HG03159 (cell line): ENCODE results near the gene IGSF22.

Source experiments
- ATAC-seq: cut with Tn5 transposase; IDR thresholded peaks from one replicate; pipeline ENCODE4 v1.9.1; 2021; ENCODE audit warnings: mild to moderate bottlenecking, moderate library complexity; ENCODE audit not compliant: unreplicated experiment

The IGSF22 gene

DNA sequence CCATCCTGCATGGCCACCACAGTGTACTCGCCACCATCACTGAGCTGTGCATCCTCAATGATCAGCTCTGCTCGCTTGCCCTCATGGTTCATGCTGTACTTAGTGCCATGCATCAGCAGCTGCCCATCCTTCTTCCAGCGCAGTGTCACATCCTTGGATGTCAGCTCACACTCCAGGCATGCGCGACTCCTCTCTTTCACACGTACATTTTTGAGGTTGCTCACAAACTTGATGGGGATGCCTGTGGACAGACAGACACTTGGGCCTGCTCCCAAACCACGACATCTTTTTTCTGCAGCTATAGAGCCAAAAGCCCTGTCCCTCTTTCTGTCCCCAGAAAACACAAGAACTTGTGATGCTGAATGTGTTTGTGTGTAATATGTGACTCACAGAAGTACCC, 10.5 kb downstream of the IGSF22 start:
- no peak for ATAC-seq

DNA sequence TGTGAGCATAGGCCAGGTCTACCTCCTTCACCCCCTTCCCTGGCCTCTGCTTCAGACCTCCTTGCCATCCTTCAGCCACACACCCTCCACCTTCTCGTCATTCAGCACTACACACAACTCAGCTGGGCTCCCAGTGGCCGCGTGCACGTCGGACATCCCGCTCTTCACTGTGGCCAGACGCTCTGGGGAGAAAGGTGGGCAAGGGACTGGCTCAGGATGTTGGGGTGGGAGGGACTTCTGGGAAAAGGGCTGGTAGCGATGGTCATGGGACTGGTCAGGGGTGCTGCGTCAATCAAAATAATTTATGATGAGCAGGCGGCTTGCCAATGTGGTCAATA, 11.6 kb downstream of the IGSF22 start:
- ATAC-seq: no peak

DNA sequence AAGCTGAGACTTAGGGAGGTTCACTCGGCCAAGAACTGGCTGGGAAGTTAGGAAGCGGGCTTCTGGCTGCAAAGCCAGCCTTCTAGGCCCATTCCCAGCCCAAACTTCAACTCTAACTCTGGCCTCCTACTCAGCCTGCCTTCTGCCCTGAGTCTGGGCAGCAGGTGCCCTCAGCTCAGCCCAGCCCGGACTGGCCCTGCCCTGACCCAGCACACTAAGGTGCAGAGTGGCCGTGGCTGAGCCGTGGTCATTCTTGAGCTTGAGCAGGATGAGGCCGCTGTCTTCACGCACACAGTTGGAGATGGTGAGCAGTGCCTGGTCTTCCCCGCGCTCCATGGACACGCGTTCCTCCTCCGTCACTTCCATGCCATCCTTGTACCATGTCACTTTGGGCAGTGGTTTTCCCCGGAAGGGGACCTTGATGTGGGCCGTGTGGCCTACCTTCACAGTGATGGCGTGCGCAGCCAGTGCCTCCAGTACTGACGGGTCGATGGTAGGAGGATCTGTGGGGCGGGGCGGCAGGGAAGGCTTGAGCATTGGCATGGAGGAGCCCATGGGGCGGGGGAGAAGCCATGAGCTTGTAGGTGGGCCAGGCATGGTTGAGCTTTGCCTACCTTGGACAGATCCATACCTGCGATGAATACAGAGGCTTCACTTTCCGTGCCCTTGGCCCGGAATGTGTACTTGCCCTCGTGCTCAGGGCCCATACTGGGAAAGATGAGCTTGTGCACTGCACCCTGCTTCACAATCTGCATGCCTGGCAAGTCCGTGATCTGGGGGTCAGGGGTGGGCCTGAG, 12.1 kb downstream of the IGSF22 start:
- ATAC-seq: no peak

DNA sequence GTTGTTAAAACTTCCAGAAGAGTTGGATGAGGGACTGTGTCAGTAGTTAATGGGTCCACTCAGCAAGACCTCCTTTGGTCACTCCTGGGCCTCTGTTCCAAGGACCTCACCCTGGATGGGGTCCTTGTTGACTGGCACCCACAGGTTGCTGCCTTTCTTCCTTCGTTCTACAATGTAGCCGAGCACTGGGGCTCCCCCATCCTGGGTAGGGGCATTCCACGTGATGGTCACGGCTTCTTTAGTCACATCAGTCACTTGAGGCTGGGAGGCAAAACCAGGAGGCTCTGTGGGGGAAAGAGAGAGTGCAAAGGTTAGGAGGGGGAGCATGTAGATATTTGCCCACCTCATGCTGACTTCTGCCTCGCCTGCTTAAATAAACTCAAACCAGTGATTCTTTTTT, 15.4 kb downstream of the IGSF22 start:
- ATAC-seq: no peak

- no peak for ATAC-seq
Observed at GRCh38 chr11:18709414-18709813, 16.6 kb downstream of the IGSF22 start.

- ATAC-seq: no peak
Observed at GRCh38 chr11:18707811-18708340, 18.1 kb downstream of the IGSF22 start.

DNA sequence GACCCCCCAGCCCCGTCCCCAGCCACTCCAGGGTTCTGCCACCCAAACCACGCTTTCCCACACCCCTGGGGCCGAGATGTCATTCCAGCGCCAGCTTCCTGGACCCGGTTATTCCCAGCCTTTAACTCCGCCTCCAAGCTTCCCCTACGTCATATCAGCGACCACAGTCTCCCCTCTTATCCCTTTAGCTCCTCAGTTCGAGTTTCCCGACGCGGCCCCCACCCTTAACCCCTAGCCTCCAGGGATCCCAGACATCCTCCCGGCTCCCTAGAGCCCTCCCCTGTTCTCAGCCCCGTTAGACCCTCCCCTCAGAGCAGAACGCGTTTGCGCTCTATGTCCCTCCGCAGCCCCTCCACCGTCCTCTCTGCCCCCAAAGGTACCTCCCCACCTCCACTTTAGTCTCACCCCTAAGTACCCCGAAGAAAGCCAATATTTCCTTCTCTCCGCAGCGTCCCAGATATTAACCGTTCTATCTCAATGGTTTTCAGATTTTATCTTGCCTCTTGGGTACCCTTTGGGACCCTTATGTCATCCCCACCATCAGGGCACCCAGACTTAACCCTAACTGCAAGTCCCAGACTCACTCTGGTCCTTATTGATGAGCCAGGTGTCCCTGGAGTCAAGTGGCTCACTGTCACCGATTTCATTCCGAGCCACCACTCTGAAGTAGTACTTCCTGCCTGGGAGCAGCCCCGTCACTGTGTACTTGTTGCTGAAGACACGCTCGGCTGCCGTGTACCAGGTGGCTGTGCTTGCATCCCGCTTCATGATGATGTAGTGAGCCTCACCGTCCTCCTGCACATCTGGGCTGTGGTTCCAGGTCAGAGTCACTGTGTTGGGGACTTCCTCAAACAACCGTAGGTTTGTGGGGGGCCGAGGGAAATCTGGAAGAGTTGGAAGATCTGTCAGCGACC, 19.4 kb downstream of the IGSF22 start:
- ATAC-seq: peak; percentile 67

- ATAC-seq: no peak
Observed at GRCh38 chr11:18705651-18706281, 20.2 kb downstream of the IGSF22 start.

DNA sequence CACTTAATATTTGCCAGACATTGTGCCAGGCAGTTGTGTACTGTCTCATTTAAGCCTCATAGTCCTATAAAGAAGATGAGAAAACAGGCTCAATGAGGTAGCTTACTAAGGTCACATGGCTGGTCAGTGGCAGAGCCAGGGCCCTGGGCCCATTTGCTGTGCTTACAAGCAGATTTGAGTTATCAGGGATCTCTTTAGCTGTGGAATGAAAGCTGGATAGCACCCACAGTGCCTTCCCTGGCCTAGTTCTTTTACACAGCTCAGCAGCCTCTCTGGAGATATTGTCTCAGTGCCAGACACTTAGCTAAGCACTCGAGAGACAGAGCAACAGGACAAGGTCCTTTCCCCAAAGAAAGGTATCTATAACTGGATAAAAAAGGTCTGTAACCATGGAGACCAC, 21.3 kb downstream of the IGSF22 start:
- ATAC-seq: no peak

- no peak for ATAC-seq
Observed at GRCh38 chr11:18704045-18704645, 21.8 kb downstream of the IGSF22 start.

DNA sequence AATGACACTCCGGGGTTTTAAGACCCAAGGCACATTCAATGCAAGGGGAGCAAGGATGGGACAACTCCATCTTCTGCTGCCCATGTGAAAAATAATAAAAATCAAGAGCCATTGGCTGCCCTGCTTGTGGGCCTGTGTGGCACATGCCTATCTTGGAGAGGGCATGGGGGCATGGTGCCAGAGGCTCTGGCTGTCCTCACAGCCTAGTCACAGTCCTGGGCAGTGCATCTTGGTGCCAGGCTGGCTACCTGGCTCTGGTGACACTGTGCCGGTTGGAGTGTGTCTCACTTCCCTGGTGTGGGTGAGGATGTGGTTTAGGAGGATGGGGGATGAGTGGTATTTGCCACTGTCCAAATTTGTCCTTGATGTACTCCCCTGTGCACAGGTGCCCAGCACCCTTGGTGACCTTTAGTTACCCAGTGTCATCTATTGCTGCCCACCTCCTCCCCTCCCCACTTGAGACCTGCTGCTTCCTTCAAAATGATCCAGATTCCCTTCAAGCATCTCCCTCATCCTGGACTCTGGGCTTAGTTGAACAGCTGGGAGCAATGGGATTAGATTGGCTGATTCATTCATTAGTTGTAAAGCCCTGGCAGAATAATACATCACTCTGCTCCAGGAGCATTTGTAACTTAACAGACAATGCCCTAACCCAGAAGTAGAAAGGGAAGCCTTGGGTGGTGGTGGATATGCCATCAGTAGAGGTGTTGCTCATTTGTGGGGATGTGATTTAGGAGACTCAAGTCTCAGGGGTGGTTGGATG, 22.8 kb downstream of the IGSF22 start:
- no peak for ATAC-seq

DNA sequence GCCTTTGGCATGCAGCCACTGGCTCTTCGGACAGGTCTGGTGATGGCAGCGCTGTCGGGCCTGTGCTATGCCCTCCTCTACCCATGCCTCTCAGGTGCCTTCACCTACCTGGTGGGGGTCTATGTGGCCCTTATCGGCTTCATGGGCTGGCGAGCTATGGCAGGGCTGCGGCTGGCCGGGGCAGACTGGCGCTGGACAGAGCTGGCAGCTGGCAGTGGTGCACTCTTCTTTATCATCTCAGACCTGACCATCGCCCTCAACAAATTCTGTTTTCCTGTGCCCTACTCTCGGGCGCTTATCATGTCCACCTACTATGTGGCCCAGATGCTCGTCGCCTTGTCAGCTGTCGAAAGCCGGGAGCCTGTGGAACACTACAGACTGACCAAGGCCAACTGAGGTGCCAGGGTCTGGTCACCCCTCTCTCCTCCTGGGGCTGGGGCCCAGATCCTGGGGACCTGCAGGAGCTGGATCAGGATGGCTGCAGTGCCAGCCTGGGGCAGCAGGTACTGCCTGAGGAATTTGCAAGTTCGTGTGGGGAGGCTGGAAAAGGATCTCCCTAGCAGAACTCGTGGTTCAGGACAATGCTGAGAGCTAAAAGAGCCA, 24.3 kb downstream of the IGSF22 start:
- ATAC-seq: no peak

DNA sequence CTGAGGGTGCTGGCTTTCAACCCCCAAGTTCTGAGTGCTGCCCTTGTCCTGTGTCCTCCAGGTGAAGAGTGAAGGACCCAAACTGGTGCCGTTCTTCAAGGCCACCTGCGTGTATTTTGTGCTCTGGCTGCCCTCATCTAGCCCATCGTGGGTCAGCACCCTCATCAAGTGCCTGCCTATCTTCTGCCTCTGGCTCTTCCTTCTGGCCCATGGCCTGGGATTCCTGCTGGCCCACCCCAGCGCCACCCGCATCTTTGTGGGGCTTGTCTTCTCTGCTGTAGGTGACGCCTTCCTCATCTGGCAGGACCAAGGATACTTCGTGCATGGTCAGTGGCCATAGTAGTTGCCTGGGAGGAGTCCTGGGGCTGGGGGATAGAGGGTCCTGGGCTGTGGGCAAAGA, 25.1 kb downstream of the IGSF22 start:
- ATAC-seq: no peak

DNA sequence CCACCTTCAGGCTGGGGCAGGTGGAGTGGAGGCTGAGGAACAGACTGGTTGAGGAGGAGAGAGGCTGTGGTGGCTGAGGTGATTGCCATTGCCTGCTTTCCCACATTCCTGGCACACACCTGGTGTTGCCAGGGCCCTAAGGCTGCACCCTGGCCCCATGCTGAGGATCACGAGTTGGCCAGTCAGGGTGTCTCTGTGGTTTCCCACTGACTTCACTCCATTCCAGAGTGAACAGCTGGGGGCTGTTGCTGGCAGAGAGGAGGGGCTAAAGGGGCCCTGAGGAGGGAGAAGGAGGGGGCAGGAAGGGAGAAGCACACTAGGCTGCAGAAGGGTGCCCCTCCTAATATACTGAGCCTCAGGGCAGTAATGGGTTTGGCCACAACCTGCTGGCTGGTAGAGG, 25.6 kb downstream of the IGSF22 start:
- ATAC-seq: no peak

DNA sequence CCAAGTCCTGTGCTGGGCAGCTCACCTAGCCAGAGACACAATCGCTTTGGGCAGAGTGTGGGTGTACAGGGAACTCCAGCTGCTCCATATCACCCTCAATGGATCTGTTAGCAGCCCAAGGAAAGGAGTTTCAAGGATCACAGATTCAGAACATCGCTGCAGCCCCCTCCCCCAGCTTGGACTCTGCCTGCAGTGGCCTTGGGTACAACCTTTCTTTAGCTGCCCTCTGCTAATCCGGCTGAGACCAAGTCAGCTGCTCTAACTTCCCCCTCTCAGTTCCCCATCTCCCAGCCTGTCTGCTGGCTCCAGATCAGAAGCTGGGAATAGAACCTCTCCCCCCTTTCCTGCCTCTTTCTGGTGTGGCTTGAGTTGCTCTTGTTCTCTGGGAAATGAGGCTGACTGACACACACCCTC, 26.1 kb downstream of the IGSF22 start:
- ATAC-seq: no peak

DNA sequence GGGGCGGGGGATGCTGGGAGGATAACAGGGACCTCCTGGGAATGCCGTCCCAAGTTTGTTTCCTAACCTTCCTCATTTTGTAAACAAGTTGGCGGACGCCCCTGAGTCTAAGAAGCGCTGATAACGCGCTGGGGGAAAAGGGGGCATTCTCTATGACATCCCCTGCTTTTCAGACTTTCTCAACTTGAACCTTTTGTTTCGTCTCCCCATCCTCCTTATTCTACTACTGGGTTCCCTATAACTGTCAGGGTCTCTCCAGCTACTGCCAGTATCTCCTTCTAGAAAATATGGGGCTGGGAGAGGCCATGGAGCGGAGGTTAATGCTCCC, 26.8 kb downstream of the IGSF22 start:
- no peak for ATAC-seq

DNA sequence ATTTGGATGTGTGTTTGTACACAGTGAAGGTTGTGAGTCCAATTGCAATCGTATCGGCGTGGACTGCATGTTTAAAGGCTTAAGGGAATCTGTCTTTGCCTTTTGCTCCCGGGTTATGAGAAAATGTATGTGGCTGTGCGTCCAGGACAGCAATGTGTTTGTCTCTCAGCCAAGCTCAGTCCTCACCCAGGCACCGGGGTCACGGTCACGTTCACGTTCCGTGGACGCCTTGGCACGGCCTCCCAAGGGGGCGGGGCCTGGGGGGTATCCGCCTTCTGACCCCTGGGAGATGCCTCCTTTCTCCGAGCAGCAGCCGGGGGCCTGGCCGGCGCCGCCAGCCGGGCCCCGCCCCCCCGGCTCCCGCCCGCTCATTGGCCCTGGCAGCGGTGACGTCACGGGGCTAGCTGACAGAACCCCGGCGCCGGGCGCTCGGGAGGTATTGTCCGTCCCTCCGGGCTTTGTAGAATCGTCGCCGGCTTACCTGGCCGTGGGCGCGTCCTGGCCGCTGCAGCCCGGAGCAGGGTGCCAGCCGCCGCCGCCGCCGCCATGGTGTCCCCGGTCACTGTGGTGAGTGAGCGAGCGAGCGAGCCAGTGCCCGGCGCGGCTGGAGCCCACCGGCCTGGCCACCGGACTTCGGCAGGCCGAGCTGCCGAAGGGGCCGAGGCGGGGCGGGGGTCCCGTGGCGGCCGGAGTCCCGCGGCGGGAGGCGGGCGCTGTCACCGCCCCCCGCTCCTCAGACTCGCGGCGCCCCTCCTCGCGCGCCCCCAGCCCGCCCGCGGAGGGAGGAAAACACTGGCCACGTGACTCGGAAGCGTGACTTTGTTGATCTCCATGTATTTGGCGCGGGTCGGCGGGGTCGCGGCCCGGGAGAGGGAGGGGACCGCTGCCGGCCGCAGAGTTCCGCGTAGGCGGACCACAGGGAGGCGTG, 27.4 kb downstream of the IGSF22 start, which contains the start of gene TMEM86A:
TSS of gene TMEM86A (plus strand) at position 439 of the 928 bp plus-strand sequence. CDS start at position 547, 108 bp downstream.
- ATAC-seq: peak; percentile 92

GRCh38 chr11:18697576-18697975, 28.4 kb downstream of the IGSF22 start:
- ATAC-seq: no peak
